HG03520 (cell line): ENCODE results near the gene PLCB1.
"Not testable (repeated sequence)": the region's sequence is repeated elsewhere in the genome, so short reads cannot be mapped to it uniquely, and the experiment has no call there.

Experiments
- ATAC-seq: cut with Tn5 transposase; IDR thresholded peaks from one replicate; pipeline ENCODE4 v1.9.1; 2021; ENCODE audit warnings: mild to moderate bottlenecking, moderate library complexity; ENCODE audit not compliant: unreplicated experiment

PLCB1 gene

GRCh38 chr20:8362457-8362856 is 230.4 kb downstream of the PLCB1 start:
- ATAC-seq: no peak

GRCh38 chr20:8363970-8364733 is 232.1 kb downstream of the PLCB1 start:
- ATAC-seq: no peak

- ATAC-seq: no peak
Observed at GRCh38 chr20:8364734-8365078, 232.6 kb downstream of the PLCB1 start.

GRCh38 chr20:8365634-8366033 is 233.6 kb downstream of the PLCB1 start:
- ATAC-seq: no peak

GRCh38 chr20:8366303-8366923 is 234.3 kb downstream of the PLCB1 start:
- no peak for ATAC-seq

GRCh38 chr20:8367689-8368088 is 235.6 kb downstream of the PLCB1 start:
- no peak for ATAC-seq

- no peak for ATAC-seq
Observed at GRCh38 chr20:8368670-8369069, 236.6 kb downstream of the PLCB1 start.

- no peak for ATAC-seq
Observed at GRCh38 chr20:8369311-8369710, 237.2 kb downstream of the PLCB1 start.

- no peak for ATAC-seq
Observed at GRCh38 chr20:8370774-8371173, 238.7 kb downstream of the PLCB1 start.

- no peak for ATAC-seq
Observed at GRCh38 chr20:8372824-8373380, 240.8 kb downstream of the PLCB1 start.

- ATAC-seq: no peak
Observed at GRCh38 chr20:8373579-8373978, 241.5 kb downstream of the PLCB1 start.

- no peak for ATAC-seq
Observed at GRCh38 chr20:8375898-8376297, 243.8 kb downstream of the PLCB1 start.

- no peak for ATAC-seq
Observed at GRCh38 chr20:8376940-8377339, 244.9 kb downstream of the PLCB1 start.

- ATAC-seq: not testable (repeated sequence)
Observed at GRCh38 chr20:8379125-8379524, 247.1 kb downstream of the PLCB1 start.

GRCh38 chr20:8385247-8385646 is 253.2 kb downstream of the PLCB1 start:
- ATAC-seq: no peak

GRCh38 chr20:8386991-8387390 is 254.9 kb downstream of the PLCB1 start:
- no peak for ATAC-seq

- no peak for ATAC-seq
Observed at GRCh38 chr20:8388141-8388540, 256.1 kb downstream of the PLCB1 start.

- no peak for ATAC-seq
Observed at GRCh38 chr20:8388707-8389106, 256.6 kb downstream of the PLCB1 start.

GRCh38 chr20:8389381-8390036 is 257.4 kb downstream of the PLCB1 start:
- ATAC-seq: no peak

GRCh38 chr20:8390037-8390433 is 258.0 kb downstream of the PLCB1 start:
- ATAC-seq: no peak

GRCh38 chr20:8390500-8390899 is 258.4 kb downstream of the PLCB1 start:
- ATAC-seq: no peak

- no peak for ATAC-seq
Observed at GRCh38 chr20:8393381-8393780, 261.3 kb downstream of the PLCB1 start.
